HEK293 (cell line): ENCODE data around the gene LCN2.

Source experiments
- ZBTB1 ChIP-seq: fragments of 450-650 bp; formaldehyde crosslinking; IDR thresholded peaks from 2 replicates; pipeline ENCODE4 v1.5.1; 2016; ENCODE audit warnings: missing biosample characterization, missing genetic modification characterization
- ZBTB7A ChIP-seq: fragments of 450-650 bp; formaldehyde crosslinking; IDR thresholded peaks from 2 replicates; pipeline ENCODE4 v1.5.1; 2016; ENCODE audit warnings: low read depth, missing biosample characterization, missing genetic modification characterization
- ZNF544 ChIP-seq: fragments of 450-650 bp; formaldehyde crosslinking; IDR thresholded peaks from 2 replicates; pipeline ENCODE4 v1.5.0; 2017; ENCODE audit warnings: missing biosample characterization, missing genetic modification characterization
- ZNF549 ChIP-seq: fragments of 450-650 bp; IDR thresholded peaks from 2 replicates; pipeline ENCODE4 v1.5.1; 2018; ENCODE audit warnings: missing biosample characterization, missing genetic modification characterization, mild to moderate bottlenecking, inconsistent platforms, moderate library complexity
- ZNF76 ChIP-seq: fragments of 450-650 bp; formaldehyde crosslinking; IDR thresholded peaks from 2 replicates; pipeline ENCODE4; 2016; ENCODE audit warnings: low read depth, missing biosample characterization, missing genetic modification characterization, borderline replicate concordance
- TF ChIP-seq, protein P1 (sequence below): fragments of 450-650 bp; formaldehyde crosslinking; IDR thresholded peaks from 2 replicates; pipeline ENCODE4 v1.5.1; 2016; ENCODE audit warnings: missing biosample characterization, missing genetic modification characterization
- TF ChIP-seq, protein P2 (sequence below): fragments of 450-650 bp; formaldehyde crosslinking; IDR thresholded peaks from 2 replicates; pipeline ENCODE4 v1.5.1; 2016; ENCODE audit warnings: missing biosample characterization, missing genetic modification characterization, borderline replicate concordance
- TF ChIP-seq, protein P3 (sequence below): fragments of 450-650 bp; formaldehyde crosslinking; IDR thresholded peaks from 2 replicates; pipeline ENCODE4 v1.5.1; 2016; ENCODE audit warnings: missing biosample characterization, missing genetic modification characterization

DNA sequence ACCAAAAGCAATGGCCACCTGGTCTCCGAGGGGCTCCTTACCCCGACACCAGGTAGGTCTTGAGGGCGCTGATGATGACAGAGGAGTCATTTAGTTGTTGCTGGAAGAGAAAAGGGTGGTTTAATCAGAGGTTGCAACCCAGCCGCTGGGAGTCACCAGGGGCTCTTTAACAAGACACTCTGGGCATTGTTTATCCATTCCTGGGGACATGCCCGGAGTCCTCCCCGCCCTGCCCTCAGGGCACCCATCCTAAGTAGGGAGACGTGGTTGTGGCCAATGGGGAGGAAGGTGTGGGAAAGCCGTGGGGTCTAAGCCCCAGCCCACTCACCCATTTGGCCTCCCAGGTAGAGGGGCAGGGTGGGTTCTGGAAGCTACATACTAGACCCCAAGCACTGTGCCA is 24.8 kb upstream of the LCN2 start:
- TF ChIP-seq, protein P1, sequence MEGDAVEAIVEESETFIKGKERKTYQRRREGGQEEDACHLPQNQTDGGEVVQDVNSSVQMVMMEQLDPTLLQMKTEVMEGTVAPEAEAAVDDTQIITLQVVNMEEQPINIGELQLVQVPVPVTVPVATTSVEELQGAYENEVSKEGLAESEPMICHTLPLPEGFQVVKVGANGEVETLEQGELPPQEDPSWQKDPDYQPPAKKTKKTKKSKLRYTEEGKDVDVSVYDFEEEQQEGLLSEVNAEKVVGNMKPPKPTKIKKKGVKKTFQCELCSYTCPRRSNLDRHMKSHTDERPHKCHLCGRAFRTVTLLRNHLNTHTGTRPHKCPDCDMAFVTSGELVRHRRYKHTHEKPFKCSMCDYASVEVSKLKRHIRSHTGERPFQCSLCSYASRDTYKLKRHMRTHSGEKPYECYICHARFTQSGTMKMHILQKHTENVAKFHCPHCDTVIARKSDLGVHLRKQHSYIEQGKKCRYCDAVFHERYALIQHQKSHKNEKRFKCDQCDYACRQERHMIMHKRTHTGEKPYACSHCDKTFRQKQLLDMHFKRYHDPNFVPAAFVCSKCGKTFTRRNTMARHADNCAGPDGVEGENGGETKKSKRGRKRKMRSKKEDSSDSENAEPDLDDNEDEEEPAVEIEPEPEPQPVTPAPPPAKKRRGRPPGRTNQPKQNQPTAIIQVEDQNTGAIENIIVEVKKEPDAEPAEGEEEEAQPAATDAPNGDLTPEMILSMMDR (tag by site-specific recombination), result no peak
- TF ChIP-seq ZBTB7A (tag by site-specific recombination) (no peak), ZNF76 (tag by site-specific recombination) (no peak), ZNF544 (no peak), ZNF549 (tag by site-specific recombination) (no peak), ZBTB1 (tag by site-specific recombination) (no peak)
- TF ChIP-seq, protein P2, sequence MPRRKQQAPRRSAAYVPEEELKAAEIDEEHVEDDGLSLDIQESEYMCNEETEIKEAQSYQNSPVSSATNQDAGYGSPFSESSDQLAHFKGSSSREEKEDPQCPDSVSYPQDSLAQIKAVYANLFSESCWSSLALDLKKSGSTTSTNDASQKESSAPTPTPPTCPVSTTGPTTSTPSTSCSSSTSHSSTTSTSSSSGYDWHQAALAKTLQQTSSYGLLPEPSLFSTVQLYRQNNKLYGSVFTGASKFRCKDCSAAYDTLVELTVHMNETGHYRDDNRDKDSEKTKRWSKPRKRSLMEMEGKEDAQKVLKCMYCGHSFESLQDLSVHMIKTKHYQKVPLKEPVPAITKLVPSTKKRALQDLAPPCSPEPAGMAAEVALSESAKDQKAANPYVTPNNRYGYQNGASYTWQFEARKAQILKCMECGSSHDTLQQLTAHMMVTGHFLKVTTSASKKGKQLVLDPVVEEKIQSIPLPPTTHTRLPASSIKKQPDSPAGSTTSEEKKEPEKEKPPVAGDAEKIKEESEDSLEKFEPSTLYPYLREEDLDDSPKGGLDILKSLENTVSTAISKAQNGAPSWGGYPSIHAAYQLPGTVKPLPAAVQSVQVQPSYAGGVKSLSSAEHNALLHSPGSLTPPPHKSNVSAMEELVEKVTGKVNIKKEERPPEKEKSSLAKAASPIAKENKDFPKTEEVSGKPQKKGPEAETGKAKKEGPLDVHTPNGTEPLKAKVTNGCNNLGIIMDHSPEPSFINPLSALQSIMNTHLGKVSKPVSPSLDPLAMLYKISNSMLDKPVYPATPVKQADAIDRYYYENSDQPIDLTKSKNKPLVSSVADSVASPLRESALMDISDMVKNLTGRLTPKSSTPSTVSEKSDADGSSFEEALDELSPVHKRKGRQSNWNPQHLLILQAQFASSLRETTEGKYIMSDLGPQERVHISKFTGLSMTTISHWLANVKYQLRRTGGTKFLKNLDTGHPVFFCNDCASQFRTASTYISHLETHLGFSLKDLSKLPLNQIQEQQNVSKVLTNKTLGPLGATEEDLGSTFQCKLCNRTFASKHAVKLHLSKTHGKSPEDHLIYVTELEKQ (tag by site-specific recombination), result no peak
- TF ChIP-seq, protein P3, sequence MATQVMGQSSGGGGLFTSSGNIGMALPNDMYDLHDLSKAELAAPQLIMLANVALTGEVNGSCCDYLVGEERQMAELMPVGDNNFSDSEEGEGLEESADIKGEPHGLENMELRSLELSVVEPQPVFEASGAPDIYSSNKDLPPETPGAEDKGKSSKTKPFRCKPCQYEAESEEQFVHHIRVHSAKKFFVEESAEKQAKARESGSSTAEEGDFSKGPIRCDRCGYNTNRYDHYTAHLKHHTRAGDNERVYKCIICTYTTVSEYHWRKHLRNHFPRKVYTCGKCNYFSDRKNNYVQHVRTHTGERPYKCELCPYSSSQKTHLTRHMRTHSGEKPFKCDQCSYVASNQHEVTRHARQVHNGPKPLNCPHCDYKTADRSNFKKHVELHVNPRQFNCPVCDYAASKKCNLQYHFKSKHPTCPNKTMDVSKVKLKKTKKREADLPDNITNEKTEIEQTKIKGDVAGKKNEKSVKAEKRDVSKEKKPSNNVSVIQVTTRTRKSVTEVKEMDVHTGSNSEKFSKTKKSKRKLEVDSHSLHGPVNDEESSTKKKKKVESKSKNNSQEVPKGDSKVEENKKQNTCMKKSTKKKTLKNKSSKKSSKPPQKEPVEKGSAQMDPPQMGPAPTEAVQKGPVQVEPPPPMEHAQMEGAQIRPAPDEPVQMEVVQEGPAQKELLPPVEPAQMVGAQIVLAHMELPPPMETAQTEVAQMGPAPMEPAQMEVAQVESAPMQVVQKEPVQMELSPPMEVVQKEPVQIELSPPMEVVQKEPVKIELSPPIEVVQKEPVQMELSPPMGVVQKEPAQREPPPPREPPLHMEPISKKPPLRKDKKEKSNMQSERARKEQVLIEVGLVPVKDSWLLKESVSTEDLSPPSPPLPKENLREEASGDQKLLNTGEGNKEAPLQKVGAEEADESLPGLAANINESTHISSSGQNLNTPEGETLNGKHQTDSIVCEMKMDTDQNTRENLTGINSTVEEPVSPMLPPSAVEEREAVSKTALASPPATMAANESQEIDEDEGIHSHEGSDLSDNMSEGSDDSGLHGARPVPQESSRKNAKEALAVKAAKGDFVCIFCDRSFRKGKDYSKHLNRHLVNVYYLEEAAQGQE (tag by site-specific recombination), result no peak
